K562 (cell line): ENCODE results near the gene PPP1R37. TPM values are rescaled to one million over a fixed set of nuclear protein-coding genes. Genes with fewer than 3 reads are reported as not detected.

Experiments used
- ARHGAP35 ChIP-seq: fragments of 450-650 bp; IDR thresholded peaks from 2 replicates; pipeline ENCODE4 v1.6.1; 2018; ENCODE audit not compliant: partially characterized antibody
- CUX1 ChIP-seq: fragments of 200-800 bp; sonication (Bioruptor generic); IDR thresholded peaks from 2 replicates; pipeline ENCODE4 v1.6.1; 2016; ENCODE audit warnings: missing genetic modification characterization, missing compliant biosample characterization
- EZH2 ChIP-seq: IDR thresholded peaks from 2 replicates; pipeline ENCODE4 v1.6.1; 2012; ENCODE audit warnings: low read depth, mild to moderate bottlenecking, inconsistent platforms, low read length, borderline replicate concordance
- FOXJ2 ChIP-seq: fragments of 200-800 bp; sonication (Bioruptor generic); IDR thresholded peaks from 2 replicates; pipeline ENCODE4 v1.6.1; 2016; ENCODE audit warnings: missing genetic modification characterization, missing compliant biosample characterization
- GABPB1 ChIP-seq: sonication (generic); formaldehyde crosslinking; IDR thresholded peaks from 2 replicates; pipeline ENCODE4 v1.8.0; 2022; ENCODE audit warnings: mild to moderate bottlenecking, missing genetic modification reagents
- MYC ChIP-seq, 2 experiments: fragments of 250-450 bp in 1 of 2; sonication (Bioruptor Pico) in 1 of 2; IDR thresholded peaks; 2 replicates each; pipeline versions ENCODE4 v1.5.1 to v1.6.1; 2012 to 2021; ENCODE audit warnings: low read depth in 2 of 2, borderline replicate concordance in 1 of 2, improper control_type of control experiment in 1 of 2, low read length in 1 of 2, mild to moderate bottlenecking in 1 of 2, moderate library complexity in 1 of 2
- OTX1 ChIP-seq: fragments of 450-650 bp; formaldehyde crosslinking; IDR thresholded peaks from 2 replicates; pipeline ENCODE4 v1.4.0; 2022; ENCODE audit warnings: mild to moderate bottlenecking
- PCBP2 ChIP-seq: fragments of 200-400 bp; formaldehyde crosslinking; IDR thresholded peaks from 2 replicates; pipeline ENCODE4 v1.6.1; 2018; ENCODE audit warnings: low read length, low read depth, mild to moderate bottlenecking, moderate library complexity; ENCODE audit not compliant: poor library complexity, severe bottlenecking
- SIN3B ChIP-seq: fragments of 450-650 bp; IDR thresholded peaks from 2 replicates; pipeline ENCODE4 v1.6.1; 2017; ENCODE audit warnings: low read depth, mild to moderate bottlenecking, moderate library complexity
- SLC30A9 ChIP-seq: fragments of 250-450 bp; sonication (Bioruptor Pico); IDR thresholded peaks from 2 replicates; pipeline ENCODE4 v1.8.0; 2022; ENCODE audit warnings: mild to moderate bottlenecking, moderate library complexity
- SMARCB1 ChIP-seq: IDR thresholded peaks from 2 replicates; pipeline ENCODE4 v1.6.1; 2011; ENCODE audit warnings: improper control_type of control experiment, low read depth; ENCODE audit not compliant: insufficient read length
- SREBF2 ChIP-seq: sonication (generic); formaldehyde crosslinking; IDR thresholded peaks from 2 replicates; pipeline ENCODE4 v1.4.0; 2020; ENCODE audit warnings: mild to moderate bottlenecking, missing genetic modification reagents
- SRF ChIP-seq, 2 experiments: fragments of 250-450, 450-650 bp in 1 of 2; sonication (Bioruptor Pico) in 1 of 2; sonication (generic) in 1 of 2; formaldehyde crosslinking; IDR thresholded peaks; 2 replicates each; pipeline versions ENCODE4 v1.5.0 to v1.5.1; 2020 to 2022; ENCODE audit warnings: mild to moderate bottlenecking in 1 of 2, missing genetic modification reagents in 1 of 2
- TFAP4 ChIP-seq: sonication (generic); formaldehyde crosslinking; IDR thresholded peaks from 2 replicates; pipeline ENCODE4 v1.8.0; 2022; ENCODE audit warnings: missing genetic modification reagents, mild to moderate bottlenecking, moderate library complexity, borderline replicate concordance
- ZBTB1 ChIP-seq: sonication (generic); formaldehyde crosslinking; IDR thresholded peaks from 2 replicates; pipeline ENCODE4 v1.8.1; 2023; ENCODE audit warnings: missing genetic modification reagents, low read depth, mild to moderate bottlenecking, borderline replicate concordance
- ZEB2 ChIP-seq: fragments of 450-650 bp; IDR thresholded peaks from 2 replicates; pipeline ENCODE4 v1.6.1; 2016
- ZNF263 ChIP-seq: sonication (generic); formaldehyde crosslinking; IDR thresholded peaks from 2 replicates; pipeline ENCODE4 v1.8.0; 2022; ENCODE audit warnings: mild to moderate bottlenecking, missing genetic modification reagents, borderline replicate concordance
- ZNF274 ChIP-seq: IDR thresholded peaks from 2 replicates; pipeline ENCODE4 v1.6.1; 2011; ENCODE audit warnings: low read depth, mild to moderate bottlenecking, low read length, moderate library complexity, borderline replicate concordance
- ZNF395 ChIP-seq: fragments of 200-800 bp; sonication (Bioruptor generic); IDR thresholded peaks from 2 replicates; pipeline ENCODE4 v1.6.1; 2017; ENCODE audit warnings: missing genetic modification characterization, missing compliant biosample characterization
- polyA plus RNA-seq, 8 experiments: library from polyadenylated mRNA; depleted of rRNA in 4 of 8; stranded (reverse) in 5 of 8; unstranded in 3 of 8; fragments of >200 nt; fragmentation: Nextera tagmentation in 2 of 8; fragmentation: Illumina TruSeq in 1 of 8; extraction: Ambion mirVana in 2 of 8; extraction: Trizol in 1 of 8; gene quantifications; 2 replicates each; pipeline versions ENCODE4 v1.2.1 to v1.2.3, GENCODE V29; 2011 to 2014; ENCODE audit warnings: inconsistent platforms in 1 of 8, missing spikeins in 1 of 8
- total RNA-seq, 7 experiments: library from RNA; depleted of rRNA in 6 of 7; stranded (reverse); fragments of >200 nt in 6 of 7; fragmentation: Illumina TruSeq in 2 of 7; extraction: Trizol in 2 of 7; gene quantifications; 2 replicates each; pipeline versions ENCODE4 v1.2.1 to v1.2.3, GENCODE V29; 2011 to 2021; ENCODE audit warnings: low replicate concordance in 1 of 7

Gene PPP1R37
- total and polyA plus RNA-seq, 9 of the 15 experiments (the other 6 are each of a cell fraction or from before 2014, with no cell fraction given), result 0.04 to 20.3 (median 7.3) TPM

- no peak; the same call in 1 of the 2 replicates for TF ChIP-seq ZNF395 (CRISPR knock-in tag)
- no peak; the same call in 1 of the 2 replicates for TF ChIP-seq MYC (IDR thresholded peaks at IDR 0.05; ENCODE audit: low read depth, low read length)
- 0 out of 2 replicates have a peak, but pooled peaks have one; percentile 32 for TF ChIP-seq MYC (CRISPR knock-in tag; IDR thresholded peaks at IDR 0.05; ENCODE audit: borderline replicate concordance, low read depth)
- no peak for TF ChIP-seq SLC30A9 (CRISPR knock-in tag)
- TF ChIP-seq SIN3B, result no peak
- TF ChIP-seq ZEB2, result peak; percentile 28; the same call in 1 of the 2 replicates
- no peak for TF ChIP-seq ZBTB1 (CRISPR knock-in tag)
- TF ChIP-seq SREBF2 (CRISPR knock-in tag), result no peak
- TF ChIP-seq FOXJ2 (tag), result no peak
- no peak for TF ChIP-seq SMARCB1
- no peak for TF ChIP-seq ARHGAP35
- TF ChIP-seq ZNF263, result no peak
- TF ChIP-seq GABPB1, result no peak; the same call in 1 of the 2 replicates
- TF ChIP-seq OTX1 (CRISPR knock-in tag), result peak; percentile 61
- no peak for TF ChIP-seq CUX1 (CRISPR knock-in tag)
- no peak for TF ChIP-seq ZNF274
- TF ChIP-seq SRF (CRISPR knock-in tag; IDR thresholded peaks at IDR 0.05), result no peak
- no peak for TF ChIP-seq PCBP2
- peak; percentile 83 for TF ChIP-seq TFAP4 (CRISPR knock-in tag)
- no peak for TF ChIP-seq EZH2
These were observed 17.5 kb upstream of the PPP1R37 start (continued) for GRCh38 chr19:45075301-45076028.
